Measurements from ENCODE around the gene C19orf73. TPM values are rescaled to one million over a fixed set of nuclear protein-coding genes. Genes with fewer than 3 reads are reported as not detected.
A peak's percentile ranks its signal among the peaks of the same experiment; 100 is the strongest.

The C19orf73 gene
- 3.5 TPM for total RNA-seq

GRCh38 chr19:49118565-49119410, at the start of gene C19orf73:
TSS of gene C19orf73 (minus strand) at chr19:49119143. CDS start at chr19:49119022, 121 bp downstream.
- H3K27me3 ChIP-seq (ENCODE audit: insufficient read depth, low read length) = peaks cover 11% of the 10 kb centered on the region
- H3K4me1 ChIP-seq (ENCODE audit: insufficient read depth, low read length) = peaks cover 42% of the 10 kb centered on the region
- no peaks in the 10 kb centered on the region for H3K9me3 ChIP-seq (ENCODE audit: low read depth, low read length)
- peak within 1 kb of the TSS; percentile 43 for H3K4me3 ChIP-seq (ENCODE audit: low read length)

- H3K4me1 ChIP-seq (ENCODE audit: insufficient read depth, low read length) = no peaks in the 10 kb centered on the region
- H3K4me3 ChIP-seq (ENCODE audit: low read length) = no peak overlapping the region
- H3K9me3 ChIP-seq (ENCODE audit: low read depth, low read length) = no peaks in the 10 kb centered on the region
- no peaks in the 10 kb centered on the region for H3K27me3 ChIP-seq (ENCODE audit: insufficient read depth, low read length)
These were observed 49.5 kb upstream of the C19orf73 start for GRCh38 chr19:49168421-49168820.

- H3K4me3 ChIP-seq (ENCODE audit: low read length) = no peak overlapping the region
- H3K27me3 ChIP-seq (ENCODE audit: insufficient read depth, low read length) = no peaks in the 10 kb centered on the region
- no peaks in the 10 kb centered on the region for H3K9me3 ChIP-seq (ENCODE audit: low read depth, low read length)
- no peaks in the 10 kb centered on the region for H3K4me1 ChIP-seq (ENCODE audit: insufficient read depth, low read length)
These were observed 49.0 kb upstream of the C19orf73 start for GRCh38 chr19:49167857-49168409.

GRCh38 chr19:49165865-49166301, 46.9 kb upstream of the C19orf73 start:
- no peaks in the 10 kb centered on the region for H3K4me1 ChIP-seq (ENCODE audit: insufficient read depth, low read length)
- no peaks in the 10 kb centered on the region for H3K9me3 ChIP-seq (ENCODE audit: low read depth, low read length)
- H3K4me3 ChIP-seq (ENCODE audit: low read length) = no peak overlapping the region
- no peaks in the 10 kb centered on the region for H3K27me3 ChIP-seq (ENCODE audit: insufficient read depth, low read length)

GRCh38 chr19:49165111-49165750, 46.3 kb upstream of the C19orf73 start:
- Histone ChIP-seq H3K27me3 (ENCODE audit: insufficient read depth, low read length) (no peaks in the 10 kb centered on the region), H3K4me1 (ENCODE audit: insufficient read depth, low read length) (no peaks in the 10 kb centered on the region), H3K4me3 (ENCODE audit: low read length) (no peak overlapping the region), H3K9me3 (ENCODE audit: low read depth, low read length) (no peaks in the 10 kb centered on the region)

- H3K27me3 ChIP-seq (ENCODE audit: insufficient read depth, low read length) = peaks cover 14% of the 10 kb centered on the region
- H3K4me3 ChIP-seq (ENCODE audit: low read length) = no peak overlapping the region
- H3K4me1 ChIP-seq (ENCODE audit: insufficient read depth, low read length) = peaks cover 9% of the 10 kb centered on the region
- H3K9me3 ChIP-seq (ENCODE audit: low read depth, low read length) = no peaks in the 10 kb centered on the region
These were observed 43.0 kb upstream of the C19orf73 start for GRCh38 chr19:49161987-49162386.

GRCh38 chr19:49160450-49161189, 41.7 kb upstream of the C19orf73 start:
- H3K4me3 ChIP-seq (ENCODE audit: low read length) = no peak overlapping the region
- H3K4me1 ChIP-seq (ENCODE audit: insufficient read depth, low read length) = peaks cover 9% of the 10 kb centered on the region
- no peaks in the 10 kb centered on the region for H3K9me3 ChIP-seq (ENCODE audit: low read depth, low read length)
- peaks cover 14% of the 10 kb centered on the region for H3K27me3 ChIP-seq (ENCODE audit: insufficient read depth, low read length)

- peak within 1 kb of the TSS; percentile 18 for H3K4me3 ChIP-seq (ENCODE audit: low read length)
- peaks cover 9% of the 10 kb centered on the region for H3K4me1 ChIP-seq (ENCODE audit: insufficient read depth, low read length)
- H3K27me3 ChIP-seq (ENCODE audit: insufficient read depth, low read length) = peaks cover 14% of the 10 kb centered on the region
These were observed 38.7 kb upstream of the C19orf73 start, which contains the start of gene TRPM4 for GRCh38 chr19:49157445-49158224. TSS of gene TRPM4 (plus strand) at chr19:49157792. CDS start at chr19:49157867, 75 bp downstream.

GRCh38 chr19:49155820-49156346, 36.9 kb upstream of the C19orf73 start:
- no peaks in the 10 kb centered on the region for H3K9me3 ChIP-seq (ENCODE audit: low read depth, low read length)
- no peak overlapping the region for H3K4me3 ChIP-seq (ENCODE audit: low read length)
- peaks cover 26% of the 10 kb centered on the region for H3K27me3 ChIP-seq (ENCODE audit: insufficient read depth, low read length)
- H3K4me1 ChIP-seq (ENCODE audit: insufficient read depth, low read length) = peaks cover 21% of the 10 kb centered on the region

More at GRCh38 chr19:49157445-49158224, 38.7 kb upstream of the C19orf73 start, which contains the start of gene TRPM4:
- no peaks in the 10 kb centered on the region for H3K9me3 ChIP-seq (ENCODE audit: low read depth, low read length)

- no peaks in the 10 kb centered on the region for H3K9me3 ChIP-seq (ENCODE audit: low read depth, low read length)
- H3K4me1 ChIP-seq (ENCODE audit: insufficient read depth, low read length) = peaks cover 27% of the 10 kb centered on the region
These were observed 36.3 kb upstream of the C19orf73 start, which contains the start of gene HRC for GRCh38 chr19:49155005-49155819. TSS of gene HRC (minus strand) at chr19:49155396. CDS start at chr19:49155237, 159 bp downstream.

GRCh38 chr19:49154279-49154678, 35.3 kb upstream of the C19orf73 start:
- Histone ChIP-seq H3K4me3 (ENCODE audit: low read length) (no peak overlapping the region), H3K4me1 (ENCODE audit: insufficient read depth, low read length) (peaks cover 37% of the 10 kb centered on the region), H3K27me3 (ENCODE audit: insufficient read depth, low read length) (peaks cover 37% of the 10 kb centered on the region), H3K9me3 (ENCODE audit: low read depth, low read length) (no peaks in the 10 kb centered on the region)

More at GRCh38 chr19:49155005-49155819, 36.3 kb upstream of the C19orf73 start, which contains the start of gene HRC:
- H3K27me3 ChIP-seq (ENCODE audit: insufficient read depth, low read length) = peaks cover 33% of the 10 kb centered on the region
- no peak within 1 kb of the TSS for H3K4me3 ChIP-seq (ENCODE audit: low read length)

- Histone ChIP-seq H3K27me3 (ENCODE audit: insufficient read depth, low read length) (peaks cover 41% of the 10 kb centered on the region), H3K4me1 (ENCODE audit: insufficient read depth, low read length) (peaks cover 40% of the 10 kb centered on the region), H3K9me3 (ENCODE audit: low read depth, low read length) (no peaks in the 10 kb centered on the region), H3K4me3 (ENCODE audit: low read length) (no peak overlapping the region)
These were observed 34.3 kb upstream of the C19orf73 start for GRCh38 chr19:49153167-49153809.
